ENCODE measurements around the gene PIK3C2A.
"Not testable (repeated sequence)": the region's sequence is repeated elsewhere in the genome, so short reads cannot be mapped to it uniquely, and the experiment has no call there.

DNA sequence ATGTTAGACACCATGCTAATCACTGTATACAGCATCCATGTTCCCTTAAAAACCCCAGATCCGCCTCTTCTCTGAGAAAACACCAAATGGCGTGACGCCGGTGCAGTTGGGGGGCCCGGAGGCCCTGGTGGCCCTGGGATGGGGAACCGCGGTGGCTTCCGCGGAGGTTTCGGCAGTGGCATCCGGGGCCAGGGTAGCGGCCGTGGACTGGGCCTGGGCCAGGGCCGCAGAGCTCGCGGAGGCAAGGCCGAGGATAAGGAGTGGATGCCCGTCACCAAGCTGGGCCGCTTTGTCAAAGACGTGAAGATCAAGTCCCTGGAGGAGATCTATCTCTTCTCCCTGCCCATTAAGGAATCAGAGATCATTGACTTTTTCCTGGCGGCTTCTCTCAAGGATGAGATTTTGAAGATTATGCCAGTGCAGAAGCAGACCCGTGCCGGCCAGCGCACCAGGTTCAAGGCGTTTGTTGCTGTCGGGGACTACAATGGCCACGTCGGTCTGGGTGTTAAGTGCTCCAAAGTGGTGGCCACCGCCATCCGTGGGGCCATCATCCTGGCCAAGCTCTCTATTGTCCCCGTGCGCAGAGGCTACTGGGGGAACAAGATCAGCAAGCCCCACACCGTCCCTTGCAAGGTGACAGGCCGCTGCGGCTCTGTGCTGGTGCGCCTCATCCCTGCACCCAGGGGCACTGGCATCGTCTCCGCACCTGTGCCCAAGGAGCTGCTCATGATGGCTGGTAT, 20.6 kb upstream of the PIK3C2A start:
- TF ChIP-seq, protein P1, sequence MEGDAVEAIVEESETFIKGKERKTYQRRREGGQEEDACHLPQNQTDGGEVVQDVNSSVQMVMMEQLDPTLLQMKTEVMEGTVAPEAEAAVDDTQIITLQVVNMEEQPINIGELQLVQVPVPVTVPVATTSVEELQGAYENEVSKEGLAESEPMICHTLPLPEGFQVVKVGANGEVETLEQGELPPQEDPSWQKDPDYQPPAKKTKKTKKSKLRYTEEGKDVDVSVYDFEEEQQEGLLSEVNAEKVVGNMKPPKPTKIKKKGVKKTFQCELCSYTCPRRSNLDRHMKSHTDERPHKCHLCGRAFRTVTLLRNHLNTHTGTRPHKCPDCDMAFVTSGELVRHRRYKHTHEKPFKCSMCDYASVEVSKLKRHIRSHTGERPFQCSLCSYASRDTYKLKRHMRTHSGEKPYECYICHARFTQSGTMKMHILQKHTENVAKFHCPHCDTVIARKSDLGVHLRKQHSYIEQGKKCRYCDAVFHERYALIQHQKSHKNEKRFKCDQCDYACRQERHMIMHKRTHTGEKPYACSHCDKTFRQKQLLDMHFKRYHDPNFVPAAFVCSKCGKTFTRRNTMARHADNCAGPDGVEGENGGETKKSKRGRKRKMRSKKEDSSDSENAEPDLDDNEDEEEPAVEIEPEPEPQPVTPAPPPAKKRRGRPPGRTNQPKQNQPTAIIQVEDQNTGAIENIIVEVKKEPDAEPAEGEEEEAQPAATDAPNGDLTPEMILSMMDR (IDR thresholded peaks at IDR 0.05) = not testable (repeated sequence)
- TF ChIP-seq, protein P2, sequence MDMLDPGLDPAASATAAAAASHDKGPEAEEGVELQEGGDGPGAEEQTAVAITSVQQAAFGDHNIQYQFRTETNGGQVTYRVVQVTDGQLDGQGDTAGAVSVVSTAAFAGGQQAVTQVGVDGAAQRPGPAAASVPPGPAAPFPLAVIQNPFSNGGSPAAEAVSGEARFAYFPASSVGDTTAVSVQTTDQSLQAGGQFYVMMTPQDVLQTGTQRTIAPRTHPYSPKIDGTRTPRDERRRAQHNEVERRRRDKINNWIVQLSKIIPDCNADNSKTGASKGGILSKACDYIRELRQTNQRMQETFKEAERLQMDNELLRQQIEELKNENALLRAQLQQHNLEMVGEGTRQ (IDR thresholded peaks at IDR 0.05) = not testable (repeated sequence)
- TF ChIP-seq, protein P3, sequence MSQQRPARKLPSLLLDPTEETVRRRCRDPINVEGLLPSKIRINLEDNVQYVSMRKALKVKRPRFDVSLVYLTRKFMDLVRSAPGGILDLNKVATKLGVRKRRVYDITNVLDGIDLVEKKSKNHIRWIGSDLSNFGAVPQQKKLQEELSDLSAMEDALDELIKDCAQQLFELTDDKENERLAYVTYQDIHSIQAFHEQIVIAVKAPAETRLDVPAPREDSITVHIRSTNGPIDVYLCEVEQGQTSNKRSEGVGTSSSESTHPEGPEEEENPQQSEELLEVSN (IDR thresholded peaks at IDR 0.05; ENCODE audit: borderline replicate concordance, low read depth) = not testable (repeated sequence)
- TF ChIP-seq MAZ (IDR thresholded peaks at IDR 0.05; ENCODE audit: borderline replicate concordance, low read depth, low read length) = not testable (repeated sequence)
